Measurements from ENCODE around the gene DOCK3. TPM values are rescaled to one million over a fixed set of nuclear protein-coding genes. Genes with fewer than 3 reads are reported as not detected.
A peak's percentile ranks its signal among the peaks of the same experiment; 100 is the strongest.

The DOCK3 gene
- total and polyA plus RNA-seq, 2 of the 4 experiments (the other 2 are of a cell fraction): under 0.01 to 0.12 TPM

GRCh38 chr3:50666837-50667236 lies 7.9 kb upstream of the DOCK3 start:
- no CpG with 5 or more reads among the region's 1 CpG for WGBS, 2 experiments (ENCODE audit: extremely low coverage in 2 of 2, insufficient read length in 1 of 2)
- no peak overlapping the region for H3K4me2 ChIP-seq (ENCODE audit: low read depth, low read length)
- POLR2A ChIA-PET (ENCODE audit: unreplicated experiment): no interaction called here

More at GRCh38 chr3:50666837-50667236, 7.9 kb upstream of the DOCK3 start:
- H3K9me1 ChIP-seq (ENCODE audit: insufficient read depth, low read length): peaks cover 5% of the 10 kb centered on the region; the same call in 1 of the 2 replicates
- dilution Hi-C loops (cut with HindIII; ENCODE audit: low sequenced_read_pairs, unreplicated experiment) (no loop called here), intact Hi-C loops (cut with micrococcal nuclease) (no loop called here), in situ Hi-C loops (cut with MboI; ENCODE audit: low sequenced_read_pairs) (no loop called here)
- no peaks in the 10 kb centered on the region for H3K4me1 ChIP-seq (ENCODE audit: control insufficient read depth, insufficient read depth, low read length)
- no peak overlapping the region for H2AK9ac ChIP-seq (replicated peaks; ENCODE audit: low read depth, low read length, poor library complexity)
- peak; percentile 7 for DNase-seq
- no peak overlapping the region for H4K91ac ChIP-seq (ENCODE audit: insufficient read depth, low read depth, low read length)
- no TSS peak for BruUV-seq (replicated peaks)
- H4K8ac ChIP-seq (ENCODE audit: low read depth in 2 of 2, low read length in 2 of 2): no peak overlapping the region
- H3K14ac ChIP-seq (replicated peaks; ENCODE audit: low read depth, low read length): no peak overlapping the region
- no peak overlapping the region for H2BK15ac ChIP-seq (ENCODE audit: low read depth, low read length)
- no peaks in the 10 kb centered on the region for H3K36me3 ChIP-seq (ENCODE audit: control insufficient read depth, insufficient read depth, low read length)
- no peaks in the 10 kb centered on the region for H4K20me1 ChIP-seq (ENCODE audit: insufficient read depth, low read length)
- H3K27me3 ChIP-seq (ENCODE audit: control insufficient read depth, insufficient read depth, low read length): peaks cover 18% of the 10 kb centered on the region
- CTCF ChIA-PET: interaction anchor here (0.6 to 0.9 kb wide), 2 partner anchors 10 to 352 kb away, joined by 3 to 4 read pairs; no protein-coding TSS in a partner anchor
- no peak overlapping the region for H2BK20ac ChIP-seq (ENCODE audit: low read depth, low read length)
- no peak overlapping the region for H2AFZ ChIP-seq (replicated peaks; ENCODE audit: low read length, poor library complexity)
- TF ChIP-seq MAZ (IDR thresholded peaks at IDR 0.05; ENCODE audit: borderline replicate concordance, low read depth, low read length) (no peak), SMC3 (IDR thresholded peaks at IDR 0.05; ENCODE audit: low read depth, low read length) (no peak), FOS (IDR thresholded peaks at IDR 0.05; ENCODE audit: low read depth, low read length) (no peak), RAD21 (IDR thresholded peaks at IDR 0.05; ENCODE audit: low read length) (no peak), CHD1 (IDR thresholded peaks at IDR 0.05; ENCODE audit: low read depth, low read length) (no peak)
- TF ChIP-seq, protein P1, sequence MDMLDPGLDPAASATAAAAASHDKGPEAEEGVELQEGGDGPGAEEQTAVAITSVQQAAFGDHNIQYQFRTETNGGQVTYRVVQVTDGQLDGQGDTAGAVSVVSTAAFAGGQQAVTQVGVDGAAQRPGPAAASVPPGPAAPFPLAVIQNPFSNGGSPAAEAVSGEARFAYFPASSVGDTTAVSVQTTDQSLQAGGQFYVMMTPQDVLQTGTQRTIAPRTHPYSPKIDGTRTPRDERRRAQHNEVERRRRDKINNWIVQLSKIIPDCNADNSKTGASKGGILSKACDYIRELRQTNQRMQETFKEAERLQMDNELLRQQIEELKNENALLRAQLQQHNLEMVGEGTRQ (IDR thresholded peaks at IDR 0.05; ENCODE audit: low read depth, low read length): no peak
- no peak overlapping the region for H2AK5ac ChIP-seq (ENCODE audit: low read depth, low read length)
- no peak overlapping the region for H2BK120ac ChIP-seq (ENCODE audit: low read depth, low read length)
- no peak overlapping the region for H3K18ac ChIP-seq (ENCODE audit: low read depth, low read length)
- no peak overlapping the region for H3K23ac ChIP-seq (ENCODE audit: low read depth, low read length)
- no peaks in the 10 kb centered on the region for H3K9me3 ChIP-seq (ENCODE audit: control insufficient read depth, insufficient read depth, low read length)
- H3K9ac ChIP-seq (ENCODE audit: low read depth, low read length): no peak overlapping the region
- no peak overlapping the region for H2BK5ac ChIP-seq (ENCODE audit: low read depth, low read length, poor library complexity, severe bottlenecking)
- ATAC-seq (ENCODE audit: low read depth): no peak; the same call in 1 of the 2 replicates
- H3K79me1 ChIP-seq (ENCODE audit: low read depth in 1 of 2, low read length in 2 of 2): no peaks in the 10 kb centered on the region
- H3K27ac ChIP-seq (ENCODE audit: insufficient read depth, low read length): no peak overlapping the region
- no peak overlapping the region for H3K4ac ChIP-seq (ENCODE audit: low read depth, low read length)
- no peak overlapping the region for H3K4me3 ChIP-seq (ENCODE audit: insufficient read depth, low read depth, low read length)
- H3K56ac ChIP-seq (ENCODE audit: extremely low read depth, insufficient read depth, low read length): no peak overlapping the region
- no peak overlapping the region for H4K5ac ChIP-seq (ENCODE audit: low read depth, low read length)

All from IMR-90 (cell line).